Measurements from ENCODE around the gene ZNF197. TPM values are rescaled to one million over a fixed set of nuclear protein-coding genes. Genes with fewer than 3 reads are reported as not detected.

ZNF197 gene
- total RNA-seq (2022; extraction: Qiagen RNA extraction) = 1.4 to 2.4 TPM (median 2.0 TPM) in 5 replicates

GRCh38 chr3:44624749-44625480 lies at the start of gene ZNF197:
TSS of gene ZNF197 (plus strand) at chr3:44625036. CDS start at chr3:44629155, 4,119 bp downstream.

DNA sequence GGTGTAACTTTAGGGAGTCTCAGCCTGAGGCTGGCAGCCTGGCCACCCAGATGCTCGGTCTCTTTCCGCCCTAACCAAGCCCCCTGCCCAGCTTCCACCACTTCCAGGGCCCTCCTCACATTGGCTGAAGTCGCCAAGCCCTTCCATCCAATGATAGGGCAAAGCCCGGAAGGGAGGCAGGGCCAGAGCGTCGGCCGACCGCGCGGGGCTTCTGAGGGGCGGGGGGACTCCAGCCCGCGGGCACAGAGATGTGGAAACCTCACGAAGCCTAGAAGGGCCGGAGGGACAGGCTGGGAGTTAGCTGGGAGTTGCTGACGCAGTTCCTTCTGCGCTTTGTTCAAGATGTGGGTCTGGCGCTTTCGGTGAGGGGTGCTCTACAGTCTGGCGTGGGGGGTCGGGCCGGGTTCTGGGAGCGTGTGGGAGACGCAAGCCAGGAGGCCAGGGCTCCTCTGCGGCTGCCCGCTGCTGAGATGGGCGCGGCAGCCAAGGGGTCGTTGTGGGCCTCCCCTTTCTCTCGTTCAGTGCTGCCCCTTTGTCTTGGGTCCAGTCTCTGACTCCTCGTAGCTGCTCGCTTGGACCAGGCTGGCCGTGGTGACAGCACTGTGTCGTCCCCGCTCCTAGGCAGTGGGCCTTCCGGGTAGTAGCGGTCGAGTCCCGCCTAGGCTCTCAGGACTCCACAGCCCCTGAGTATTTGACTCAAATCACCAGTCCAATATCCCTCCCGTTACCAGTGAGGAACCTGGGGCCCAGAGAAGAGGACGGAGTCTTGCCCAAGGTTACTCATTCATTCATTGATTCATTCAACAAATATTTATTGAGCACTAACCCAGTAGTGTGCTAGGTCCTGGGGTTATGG lies 40.0 kb upstream of the ZNF197 start, which contains the start of gene ZNF660:
ZNF660 (plus strand) TSS at position 319 of the 856 bp plus-strand sequence. CDS start 9,230 bp downstream, outside the sequence.

GRCh38 chr3:44648564-44649229 lies 23.9 kb downstream of the ZNF197 start, which contains the start of gene ZNF35:
TSS of gene ZNF35 (plus strand) at chr3:44648732. CDS start at chr3:44651068, 2,336 bp downstream.

Other genes with a start within 250 kb of the ZNF197 start
- 1.9 to 3.6 TPM (median 3.1 TPM) in 5 replicates for gene ZNF445, start 147.4 kb upstream of the ZNF197 start, total RNA-seq (2022; extraction: Qiagen RNA extraction)
- gene ZKSCAN7, start 69.8 kb upstream of the ZNF197 start, total RNA-seq (2022; extraction: Qiagen RNA extraction) = not detected in 5 replicates
- gene ZNF660, start 40.1 kb upstream of the ZNF197 start, total RNA-seq (2022; extraction: Qiagen RNA extraction) = not detected in 5 replicates
- 5.1 to 6.5 TPM (median 5.4 TPM) in 5 replicates for gene ZNF35, start 23.7 kb downstream of the ZNF197 start, total RNA-seq (2022; extraction: Qiagen RNA extraction)
- 1.6 to 2.2 TPM (median 1.6 TPM) in 5 replicates for gene ZNF502, start 87.6 kb downstream of the ZNF197 start, total RNA-seq (2022; extraction: Qiagen RNA extraction)
- gene ZNF501, start 104.6 kb downstream of the ZNF197 start, total RNA-seq (2022; extraction: Qiagen RNA extraction) = 0.02 TPM in 1 of 5 replicates, not detected in the others
- 13.2 to 20.8 TPM (median 20.2 TPM) in 5 replicates for gene KIAA1143, start 136.6 kb downstream of the ZNF197 start, total RNA-seq (2022; extraction: Qiagen RNA extraction)
- 9.2 to 11.4 TPM (median 10.5 TPM) in 5 replicates for gene KIF15, start 136.8 kb downstream of the ZNF197 start, total RNA-seq (2022; extraction: Qiagen RNA extraction)
- gene TMEM42, start 236.9 kb downstream of the ZNF197 start, total RNA-seq (2022; extraction: Qiagen RNA extraction) = 7.9 to 10.9 TPM (median 10.6 TPM) in 5 replicates
- gene TGM4, start 249.6 kb downstream of the ZNF197 start, total RNA-seq (2022; extraction: Qiagen RNA extraction) = 0.25 to 0.39 TPM (median 0.27 TPM) in 5 replicates

Data from A549 treated with dexamethasone at 1 μM for 4 hours (cell line).